SH-SY5Y (cell line): ENCODE results near the gene CNOT9.

Experiments
- GATA2 ChIP-seq: IDR thresholded peaks from 2 replicates; pipeline ENCODE4 v1.6.1; 2011; ENCODE audit warnings: mild to moderate bottlenecking, low read depth, low read length
- GATA3 ChIP-seq: IDR thresholded peaks from 2 replicates; pipeline ENCODE4 v1.6.1; 2011; ENCODE audit warnings: low read depth, mild to moderate bottlenecking, low read length, moderate library complexity

DNA sequence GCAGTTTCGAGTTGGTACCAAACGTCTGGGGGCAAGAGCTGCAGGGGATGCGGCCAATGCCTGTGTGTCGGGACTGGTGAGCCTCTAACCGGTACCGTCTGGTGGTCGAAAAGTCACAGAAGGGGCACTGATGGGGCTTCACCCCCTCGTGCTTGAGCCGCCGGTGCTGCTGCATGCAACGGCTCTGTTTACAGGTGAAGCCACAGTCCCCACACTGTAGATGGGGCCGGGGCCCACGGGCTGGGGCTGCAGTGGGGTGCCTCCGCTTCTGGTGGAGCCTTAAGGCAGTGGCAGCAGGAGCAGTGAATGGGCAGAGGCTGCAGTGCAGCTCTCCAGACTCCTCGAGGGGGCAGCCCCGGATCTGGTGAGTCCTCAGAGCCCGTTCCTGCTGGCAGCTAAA lies 74.1 kb downstream of the CNOT9 start:
- TF ChIP-seq GATA3 = no peak
- TF ChIP-seq GATA2 = no peak
